Thyroid gland (tissue), 4 donors: ENCODE results near the gene NPDC1.

Experiments used
- CTCF ChIP-seq, 6 experiments: fragments of 200-600 bp in 3 of 6; fragments of 450-650 bp in 3 of 6; sonication (generic) in 3 of 6; IDR thresholded peaks; one replicate each; pipeline ENCODE4 v1.5.1; 2016 to 2019; ENCODE audit warnings: antibody characterized with exemption in 6 of 6, mild to moderate bottlenecking in 2 of 6, inconsistent platforms in 1 of 6, moderate library complexity in 1 of 6
- POLR2A ChIP-seq, 2 donors: fragments of 450-650 bp; IDR thresholded peaks; one replicate each; pipeline ENCODE4 v1.6.1; 2017; ENCODE audit warnings: antibody characterized with exemption in 2 of 2, mild to moderate bottlenecking in 2 of 2, moderate library complexity in 1 of 2

GRCh38 chr9:137009217-137009616, 36.8 kb downstream of the NPDC1 start:
- TF ChIP-seq POLR2A (IDR thresholded peaks at IDR 0.05) = no peak
- no peak for TF ChIP-seq CTCF (IDR thresholded peaks at IDR 0.05)
